Lung (tissue), 12 donors: ENCODE results near the gene MUC5AC. TPM values are rescaled to one million over a fixed set of nuclear protein-coding genes. Genes with fewer than 3 reads are reported as not detected.

Source experiments
- ATAC-seq: fragments of 200-7000 bp; cut with Tn5 transposase; one replicate; pipeline ENCODE4 v1.9.1; 2020; ENCODE audit warnings: moderate number of reproducible peaks; ENCODE audit not compliant: insufficient read depth, low FRiP score
- DNase-seq, 3 donors: peaks; one replicate each; pipeline ENCODE4 v3.0.0-alpha.2; 2013 to 2017
- H3K27ac ChIP-seq, 2 donors: one replicate each; pipeline ENCODE4 v1.5.1; 2013; ENCODE audit warnings: mild to moderate bottlenecking in 2 of 2, moderate library complexity in 2 of 2, control low read depth in 1 of 2, inconsistent platforms in 1 of 2, low read depth in 1 of 2, low read length in 1 of 2
- H3K27me3 ChIP-seq, 3 donors: one replicate each; pipeline ENCODE4 v1.5.1; 2013; ENCODE audit warnings: low read length in 2 of 3; ENCODE audit not compliant: control insufficient read depth in 3 of 3, insufficient read depth in 3 of 3
- H3K36me3 ChIP-seq, 4 donors: one replicate each; pipeline ENCODE4 v1.5.1; 2013; ENCODE audit warnings: low read length in 4 of 4, mild to moderate bottlenecking in 1 of 4, moderate library complexity in 1 of 4; ENCODE audit not compliant: control insufficient read depth in 4 of 4, insufficient read depth in 4 of 4
- H3K4me1 ChIP-seq, 5 donors: one replicate each; pipeline ENCODE4 v1.5.1; 2013; ENCODE audit warnings: low read length in 5 of 5, mild to moderate bottlenecking in 2 of 5, moderate library complexity in 1 of 5; ENCODE audit not compliant: control insufficient read depth in 5 of 5, insufficient read depth in 5 of 5
- H3K4me3 ChIP-seq: one replicate; pipeline ENCODE4 v1.5.1; 2013; ENCODE audit warnings: mild to moderate bottlenecking, control low read depth, moderate library complexity
- H3K9ac ChIP-seq, 2 donors: one replicate each; pipeline ENCODE4 v1.5.1; 2013; ENCODE audit warnings: low read length in 2 of 2, control low read depth in 1 of 2; ENCODE audit not compliant: insufficient read depth in 1 of 2
- H3K9me3 ChIP-seq, 4 donors: one replicate each; pipeline ENCODE4 v1.5.1; 2013; ENCODE audit warnings: low read length in 3 of 4, mild to moderate bottlenecking in 1 of 4, moderate library complexity in 1 of 4; ENCODE audit not compliant: control insufficient read depth in 4 of 4, insufficient read depth in 3 of 4
- CTCF ChIP-seq: IDR thresholded peaks from 2 replicates; pipeline ENCODE4 v1.5.1; 2012; ENCODE audit warnings: mild to moderate bottlenecking; ENCODE audit errors: control extremely low read depth, extremely low read depth
- WGBS, 2 donors: extraction: QIAGEN DNeasy Blood & Tissue Kit; methylation state at CpG; one replicate each; pipeline ENCODE4 v1.1.7; 2013; 5-methylcytosine and 5-hydroxymethylcytosine counted together
- polyA plus RNA-seq, 2 donors: library from polyadenylated mRNA; stranded (reverse); fragments of 200-250 nt; gene quantifications; one replicate each; pipeline ENCODE4 v1.2.1, GENCODE V29; 2013
- total RNA-seq, 2 donors: library from RNA; depleted of rRNA in 1 of 2; stranded (reverse); fragments of >200 nt in 1 of 2; gene quantifications; one replicate each; pipeline ENCODE4 v1.2.1, GENCODE V29; 2014 to 2021
- donor health status: control.
- donor health status: control.
- donor health status: Bipolar disorder and iron deficiency.
- donor health status: healthy.
- donor health status: DM: yes; HTN: yes; CAD: no.

The MUC5AC gene
- total and polyA plus RNA-seq, 4 donors: 0.46 to 1.3 (median 1.0) TPM

- H3K27ac ChIP-seq: no peak overlapping the region
- 88 to 90% methylated on average over 32 of the region's 32 CpGs for WGBS, 2 donors
- ATAC-seq (no peak), DNase-seq (no peak)
- no peaks in the 10 kb centered on the region for H3K4me1 ChIP-seq
- no peaks in the 10 kb centered on the region for H3K9me3 ChIP-seq
- TF ChIP-seq CTCF: no peak
- H3K9ac ChIP-seq: no peak overlapping the region
- H3K36me3 ChIP-seq: no peaks in the 10 kb centered on the region
- H3K4me3 ChIP-seq: no peak overlapping the region
- no peaks in the 10 kb centered on the region for H3K27me3 ChIP-seq
Observed at GRCh38 chr11:1160231-1161101, 2.7 kb downstream of the MUC5AC start.

GRCh38 chr11:1161410-1162137 is 3.8 kb downstream of the MUC5AC start:
- Histone ChIP-seq H3K9me3 (no peaks in the 10 kb centered on the region), H3K9ac (no peak overlapping the region), H3K27me3 (no peaks in the 10 kb centered on the region), H3K4me3 (no peak overlapping the region), H3K27ac (no peak overlapping the region), H3K36me3 (no peaks in the 10 kb centered on the region), H3K4me1 (no peaks in the 10 kb centered on the region)
- WGBS, 2 donors: 82 to 88% methylated on average over 42 of the region's 42 CpGs
- no peak for TF ChIP-seq CTCF
- ATAC-seq (no peak), DNase-seq (no peak)

- ATAC-seq (no peak), DNase-seq (no peak)
- Histone ChIP-seq H3K9ac (no peak overlapping the region), H3K36me3 (no peaks in the 10 kb centered on the region), H3K27me3 (no peaks in the 10 kb centered on the region), H3K4me3 (no peak overlapping the region), H3K4me1 (no peaks in the 10 kb centered on the region), H3K27ac (no peak overlapping the region), H3K9me3 (no peaks in the 10 kb centered on the region)
- 74 to 87% methylated on average over 21 of the region's 21 CpGs for WGBS, 2 donors
- no peak for TF ChIP-seq CTCF
Observed at GRCh38 chr11:1162138-1162475, 4.4 kb downstream of the MUC5AC start.
